ENCODE results near the gene CBLN3.

CBLN3 gene

GRCh38 chr14:24381363-24382063 lies 48.0 kb downstream of the CBLN3 start:
- no peak for DNase-seq (ENCODE audit: low read depth in 2 of 2)

- no peak for DNase-seq (ENCODE audit: low read depth in 2 of 2)
Measured at GRCh38 chr14:24379907-24380730, 49.3 kb downstream of the CBLN3 start.

- no peak for DNase-seq (ENCODE audit: low read depth in 2 of 2)
Measured at GRCh38 chr14:24378981-24379906, 50.2 kb downstream of the CBLN3 start.

GRCh38 chr14:24378327-24378726 lies 51.1 kb downstream of the CBLN3 start:
- DNase-seq (ENCODE audit: low read depth in 2 of 2) = no peak

- no peak for DNase-seq (ENCODE audit: low read depth in 2 of 2)
Measured at GRCh38 chr14:24377657-24378056, 51.8 kb downstream of the CBLN3 start.

- no peak for DNase-seq (ENCODE audit: low read depth in 2 of 2)
Measured at GRCh38 chr14:24377126-24377525, 52.3 kb downstream of the CBLN3 start.
